ENCODE results near the gene SCN1A.

GRCh38 chr2:166157578-166157977 lies 29.8 kb upstream of the SCN1A start:
- TF ChIP-seq REST (IDR thresholded peaks at IDR 0.05; ENCODE audit: low read depth), result no peak
- TF ChIP-seq YY1 (IDR thresholded peaks at IDR 0.05; ENCODE audit: low read depth), result no peak
- no peak for TF ChIP-seq TAF1 (IDR thresholded peaks at IDR 0.05; ENCODE audit: low read depth)
